HG02938 (cell line): ENCODE results near the gene HYDIN.
"Not testable (repeated sequence)": the region's sequence is repeated elsewhere in the genome, so short reads cannot be mapped to it uniquely, and the experiment has no call there.

ENCODE experiments used
- ATAC-seq: cut with Tn5 transposase; IDR thresholded peaks from one replicate; pipeline ENCODE4 v1.9.1; 2021; ENCODE audit warnings: mild to moderate bottlenecking, moderate library complexity; ENCODE audit not compliant: unreplicated experiment

The HYDIN gene

GRCh38 chr16:71009440-71010223 is 220.9 kb downstream of the HYDIN start:
- ATAC-seq: not testable (repeated sequence)

- not testable (repeated sequence) for ATAC-seq
These were observed 224.0 kb downstream of the HYDIN start for GRCh38 chr16:71006516-71006915.

GRCh38 chr16:70999735-71000134 is 230.8 kb downstream of the HYDIN start:
- not testable (repeated sequence) for ATAC-seq

- ATAC-seq: not testable (repeated sequence)
These were observed 234.7 kb downstream of the HYDIN start for GRCh38 chr16:70995799-70996198.

GRCh38 chr16:70992511-70992910 is 238.0 kb downstream of the HYDIN start:
- not testable (repeated sequence) for ATAC-seq

GRCh38 chr16:70987019-70987715 is 243.4 kb downstream of the HYDIN start:
- not testable (repeated sequence) for ATAC-seq

GRCh38 chr16:70984675-70985074 is 245.8 kb downstream of the HYDIN start:
- ATAC-seq: not testable (repeated sequence)

- not testable (repeated sequence) for ATAC-seq
These were observed 262.2 kb downstream of the HYDIN start for GRCh38 chr16:70968332-70968731.

GRCh38 chr16:70960169-70960568 is 270.4 kb downstream of the HYDIN start:
- ATAC-seq: not testable (repeated sequence)

- ATAC-seq: not testable (repeated sequence)
These were observed 275.6 kb downstream of the HYDIN start for GRCh38 chr16:70954922-70955321.

GRCh38 chr16:70953824-70954223 is 276.7 kb downstream of the HYDIN start:
- not testable (repeated sequence) for ATAC-seq

- ATAC-seq: not testable (repeated sequence)
These were observed 287.0 kb downstream of the HYDIN start for GRCh38 chr16:70943551-70943950.

- ATAC-seq: not testable (repeated sequence)
These were observed 290.7 kb downstream of the HYDIN start for GRCh38 chr16:70939690-70940359.

- ATAC-seq: not testable (repeated sequence)
These were observed 293.6 kb downstream of the HYDIN start for GRCh38 chr16:70936781-70937525.

GRCh38 chr16:70935325-70935724 is 295.2 kb downstream of the HYDIN start:
- not testable (repeated sequence) for ATAC-seq

GRCh38 chr16:70933746-70934145 is 296.8 kb downstream of the HYDIN start:
- not testable (repeated sequence) for ATAC-seq

GRCh38 chr16:70930757-70931156 is 299.8 kb downstream of the HYDIN start:
- not testable (repeated sequence) for ATAC-seq

- ATAC-seq: not testable (repeated sequence)
These were observed 308.4 kb downstream of the HYDIN start for GRCh38 chr16:70922164-70922563.

GRCh38 chr16:70920661-70921060 is 309.9 kb downstream of the HYDIN start:
- ATAC-seq: not testable (repeated sequence)

GRCh38 chr16:70888208-70888607 is 342.3 kb downstream of the HYDIN start:
- not testable (repeated sequence) for ATAC-seq

- not testable (repeated sequence) for ATAC-seq
These were observed 345.9 kb downstream of the HYDIN start for GRCh38 chr16:70884652-70885051.
